ENCODE measurements around the gene VPS16.

Gene VPS16

GRCh38 chr20:2836035-2836434 lies 4.5 kb upstream of the VPS16 start:
- Histone ChIP-seq H3K9ac (ENCODE audit: low read depth, low read length) (no peak overlapping the region), H3K36me3 (ENCODE audit: insufficient read depth, low read length) (no peaks in the 10 kb centered on the region; the same call in 1 of the 2 replicates), H3K9me3 (ENCODE audit: control insufficient read depth, insufficient read depth, low read length) (no peaks in the 10 kb centered on the region), H3K4me1 (ENCODE audit: insufficient read depth, low read length) (no peaks in the 10 kb centered on the region)

DNA sequence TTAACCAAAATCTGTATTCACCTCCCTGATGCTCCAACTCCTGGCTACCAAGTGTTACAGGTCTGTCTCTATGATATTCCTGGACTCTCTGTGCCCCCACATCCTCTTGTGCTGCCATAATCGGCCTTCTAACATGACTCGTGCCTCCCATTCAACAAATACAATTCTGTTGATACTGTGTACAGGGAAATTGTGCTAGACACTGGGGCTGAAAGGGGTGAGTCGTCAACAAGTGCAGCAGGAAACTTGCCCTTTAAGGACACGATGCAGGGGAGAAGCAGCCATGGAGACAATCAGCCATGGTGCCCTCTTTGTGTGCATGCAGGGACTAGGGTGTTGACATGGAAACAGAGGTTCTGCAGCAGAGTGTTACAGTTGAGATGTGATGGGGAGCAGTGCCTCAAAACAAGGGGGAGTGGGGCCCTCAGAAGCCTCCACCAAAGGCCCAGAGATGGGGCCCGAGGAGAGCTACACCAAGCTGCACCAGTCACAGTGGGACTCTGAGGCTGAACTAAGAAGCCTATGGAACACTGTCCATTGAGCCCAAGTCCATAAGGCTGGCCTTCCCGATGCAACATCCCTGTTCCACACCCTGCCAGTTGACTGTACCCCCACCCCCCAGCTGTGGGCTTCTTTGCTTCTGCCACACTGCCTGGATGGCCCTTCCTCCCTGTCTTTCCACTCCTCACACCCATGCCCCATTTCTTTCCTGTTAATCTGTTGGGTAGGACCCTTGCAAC lies 3.2 kb upstream of the VPS16 start:
- Histone ChIP-seq H3K36me3 (ENCODE audit: insufficient read depth, low read length) (no peaks in the 10 kb centered on the region; the same call in 1 of the 2 replicates), H3K9ac (ENCODE audit: low read depth, low read length) (no peak overlapping the region)

GRCh38 chr20:2838170-2838797 lies 2.3 kb upstream of the VPS16 start:
- Histone ChIP-seq H3K9me3 (ENCODE audit: control insufficient read depth, insufficient read depth, low read length) (no peaks in the 10 kb centered on the region), H3K4me1 (ENCODE audit: insufficient read depth, low read length) (no peaks in the 10 kb centered on the region), H3K9ac (ENCODE audit: low read depth, low read length) (no peak overlapping the region), H3K36me3 (ENCODE audit: insufficient read depth, low read length) (no peaks in the 10 kb centered on the region; the same call in 1 of the 2 replicates)

More for the DNA sequence above, 3.2 kb upstream of the VPS16 start:
- H3K9me3 ChIP-seq (ENCODE audit: control insufficient read depth, insufficient read depth, low read length) = no peaks in the 10 kb centered on the region
- H3K4me1 ChIP-seq (ENCODE audit: insufficient read depth, low read length) = no peaks in the 10 kb centered on the region

DNA sequence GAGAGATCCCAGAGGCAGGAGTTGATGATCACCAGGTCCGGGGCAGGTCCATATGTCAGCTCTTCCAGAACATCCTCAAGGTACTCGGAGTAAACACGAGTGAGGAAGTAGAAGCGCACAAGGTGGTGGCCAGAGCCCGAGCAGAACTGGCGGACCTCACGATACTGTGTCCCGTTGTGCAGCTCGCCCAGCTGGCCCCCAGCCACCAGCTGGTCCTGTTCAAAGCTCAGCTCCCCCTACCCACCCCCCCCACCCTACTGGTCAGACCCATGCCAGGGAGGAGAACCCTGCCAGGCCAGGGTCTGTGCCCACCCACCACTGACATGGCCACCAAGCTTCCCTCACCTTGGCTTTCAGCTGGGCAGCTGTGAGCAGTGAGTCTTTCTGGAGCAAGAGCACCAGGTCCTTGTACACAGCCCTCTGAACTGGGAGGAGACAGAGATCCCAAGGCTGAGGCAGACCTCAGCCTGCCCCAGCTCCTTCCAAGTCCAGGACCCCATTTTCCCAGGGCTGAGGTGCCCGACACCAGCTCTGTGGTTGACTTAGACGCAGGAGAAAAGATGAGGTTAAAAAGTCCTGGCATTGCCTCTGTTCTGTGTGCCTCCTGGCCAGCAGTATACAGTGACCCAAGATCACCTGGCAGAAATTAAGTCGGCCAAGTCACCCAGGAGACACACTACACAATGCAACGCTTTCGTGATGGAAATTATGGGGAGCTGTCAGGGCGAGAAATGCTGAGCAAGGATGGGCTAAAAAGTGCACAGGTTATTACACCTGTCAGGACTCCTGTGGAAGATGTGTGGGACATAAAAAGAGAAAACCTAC lies 1.5 kb upstream of the VPS16 start:
- Histone ChIP-seq H3K9ac (ENCODE audit: low read depth, low read length) (no peak overlapping the region), H3K9me3 (ENCODE audit: control insufficient read depth, insufficient read depth, low read length) (no peaks in the 10 kb centered on the region), H3K36me3 (ENCODE audit: insufficient read depth, low read length) (no peaks in the 10 kb centered on the region; the same call in 1 of the 2 replicates)

DNA sequence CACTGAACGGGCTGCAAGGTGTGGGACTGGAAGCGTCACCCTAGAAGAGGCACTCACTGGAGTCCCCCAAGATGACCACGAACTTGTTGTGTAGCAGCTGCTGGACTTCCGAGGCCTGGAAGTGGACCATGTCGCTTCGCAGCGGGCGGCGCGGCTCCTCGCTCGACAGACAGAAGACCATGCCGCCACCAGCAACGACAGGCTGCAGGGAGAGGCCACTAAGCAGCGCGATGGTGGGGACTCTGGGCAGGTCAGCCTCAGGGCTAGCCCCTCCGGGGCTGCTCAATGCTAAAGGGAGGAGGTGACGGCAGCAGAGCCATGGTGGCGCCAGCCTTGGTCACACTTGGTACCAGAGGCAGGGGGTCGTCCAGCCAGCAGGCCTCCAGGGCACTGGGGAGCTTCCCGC lies 810 bp upstream of the VPS16 start:
- H3K9me3 ChIP-seq (ENCODE audit: control insufficient read depth, insufficient read depth, low read length) = no peaks in the 10 kb centered on the region
- H3K9ac ChIP-seq (ENCODE audit: low read depth, low read length) = peak overlapping the region; percentile 82; the same call in 1 of the 2 replicates
- H3K36me3 ChIP-seq (ENCODE audit: insufficient read depth, low read length) = no peaks in the 10 kb centered on the region; the same call in 1 of the 2 replicates
- no peaks in the 10 kb centered on the region for H3K4me1 ChIP-seq (ENCODE audit: insufficient read depth, low read length)

More for the DNA sequence above, 1.5 kb upstream of the VPS16 start:
- H3K4me1 ChIP-seq (ENCODE audit: insufficient read depth, low read length) = no peaks in the 10 kb centered on the region

DNA sequence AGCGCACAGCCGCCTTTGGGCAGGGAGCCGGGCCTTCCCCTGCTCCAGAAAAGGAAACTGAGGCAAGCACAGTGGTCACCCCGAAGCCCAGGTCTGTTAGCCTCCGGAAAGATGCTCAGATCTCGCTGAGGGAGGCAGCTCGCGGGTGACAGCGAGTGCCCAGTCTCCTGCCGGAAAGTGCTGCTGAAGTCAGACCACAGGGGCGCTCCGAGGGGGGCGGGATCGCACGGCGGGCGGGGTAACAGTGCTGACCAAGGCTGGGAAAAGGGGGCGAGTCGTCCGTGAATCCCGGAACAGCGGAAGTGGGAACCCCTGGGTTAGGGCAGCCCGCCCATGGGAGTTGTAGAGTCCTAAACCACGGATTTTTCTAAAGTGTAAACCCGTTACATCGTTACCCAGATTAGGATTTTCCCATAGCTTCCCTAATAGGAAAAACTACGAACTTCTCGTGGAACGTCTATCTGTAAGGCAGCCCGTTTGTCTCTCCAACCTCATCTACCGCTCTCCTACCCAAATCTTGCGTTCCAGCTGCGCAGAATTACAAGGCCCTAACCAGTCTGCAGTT lies 504 bp downstream of the VPS16 start:
- Histone ChIP-seq H3K4me1 (ENCODE audit: insufficient read depth, low read length) (no peaks in the 10 kb centered on the region), H3K9me3 (ENCODE audit: control insufficient read depth, insufficient read depth, low read length) (no peaks in the 10 kb centered on the region), H3K36me3 (ENCODE audit: insufficient read depth, low read length) (no peaks in the 10 kb centered on the region; the same call in 1 of the 2 replicates), H3K9ac (ENCODE audit: low read depth, low read length) (peak overlapping the region; percentile 82)

GRCh38 chr20:2845607-2846006 lies 5.1 kb downstream of the VPS16 start:
- Histone ChIP-seq H3K36me3 (ENCODE audit: insufficient read depth, low read length) (no peaks in the 10 kb centered on the region; the same call in 1 of the 2 replicates), H3K4me1 (ENCODE audit: insufficient read depth, low read length) (no peaks in the 10 kb centered on the region), H3K9ac (ENCODE audit: low read depth, low read length) (no peak overlapping the region), H3K9me3 (ENCODE audit: control insufficient read depth, insufficient read depth, low read length) (no peaks in the 10 kb centered on the region)

DNA sequence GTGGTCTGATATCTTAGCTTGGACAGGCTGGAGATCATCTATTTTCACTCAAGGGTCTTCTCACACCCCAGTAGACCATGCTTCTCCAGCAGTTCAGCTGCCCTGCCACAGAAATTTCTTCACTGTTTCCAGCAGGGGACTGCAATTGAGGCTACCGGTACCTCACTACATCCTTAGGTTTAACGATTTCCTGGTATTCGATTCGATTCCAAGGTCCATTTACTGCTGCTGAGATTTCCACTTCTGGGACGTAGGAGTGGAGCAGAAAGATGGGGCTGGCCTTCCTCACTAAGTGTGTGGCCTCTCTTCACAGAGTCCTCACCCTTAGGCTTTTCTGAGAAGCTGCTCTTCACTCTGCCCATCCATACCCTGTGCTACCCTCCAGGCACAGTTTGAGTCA lies 6.2 kb downstream of the VPS16 start:
- Histone ChIP-seq H3K9me3 (ENCODE audit: control insufficient read depth, insufficient read depth, low read length) (no peaks in the 10 kb centered on the region), H3K36me3 (ENCODE audit: insufficient read depth, low read length) (no peaks in the 10 kb centered on the region; the same call in 1 of the 2 replicates), H3K4me1 (ENCODE audit: insufficient read depth, low read length) (no peaks in the 10 kb centered on the region), H3K9ac (ENCODE audit: low read depth, low read length) (no peak overlapping the region)

DNA sequence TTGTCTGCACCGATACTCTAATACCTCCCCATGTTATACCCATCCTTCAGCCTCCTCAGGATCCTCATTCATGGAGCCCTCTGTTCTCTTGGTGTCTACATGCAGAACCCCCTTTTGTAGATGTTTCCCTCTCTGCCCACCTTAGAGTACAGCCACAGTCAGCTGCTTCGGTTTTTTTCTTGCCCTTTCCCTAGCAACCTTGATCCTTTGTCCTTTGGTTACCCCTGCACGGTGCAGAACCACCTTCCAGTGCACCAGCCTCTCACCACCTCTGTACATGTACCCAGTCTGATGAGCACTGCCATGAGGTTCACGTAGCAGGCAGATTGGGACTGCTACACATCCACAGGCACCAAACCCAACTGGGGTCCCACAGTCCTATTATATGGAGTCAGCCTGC lies 7.3 kb downstream of the VPS16 start:
- Histone ChIP-seq H3K4me1 (ENCODE audit: insufficient read depth, low read length) (no peaks in the 10 kb centered on the region), H3K9ac (ENCODE audit: low read depth, low read length) (no peak overlapping the region), H3K9me3 (ENCODE audit: control insufficient read depth, insufficient read depth, low read length) (no peaks in the 10 kb centered on the region), H3K36me3 (ENCODE audit: insufficient read depth, low read length) (no peaks in the 10 kb centered on the region; the same call in 1 of the 2 replicates)

DNA sequence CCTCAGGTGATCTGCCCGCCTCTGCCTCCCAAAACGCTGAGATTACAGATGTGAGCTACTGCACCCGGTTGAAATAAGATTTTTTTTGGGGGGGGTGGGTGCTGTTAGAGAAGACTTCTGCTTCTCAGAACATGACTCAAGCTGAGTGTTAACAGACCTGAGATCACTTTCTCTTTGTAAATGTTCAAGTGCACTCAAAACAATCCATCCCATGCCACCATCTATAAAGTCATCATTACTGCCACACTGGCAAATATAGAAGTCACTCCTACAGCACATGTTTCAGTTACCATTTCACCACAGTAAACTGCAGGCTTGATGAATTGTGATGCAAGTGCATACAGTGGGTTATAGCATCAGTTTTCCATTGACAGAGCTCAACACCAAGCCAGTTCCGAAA lies 9.0 kb downstream of the VPS16 start:
- Histone ChIP-seq H3K4me1 (ENCODE audit: insufficient read depth, low read length) (no peaks in the 10 kb centered on the region), H3K36me3 (ENCODE audit: insufficient read depth, low read length) (no peaks in the 10 kb centered on the region), H3K9ac (ENCODE audit: low read depth, low read length) (no peak overlapping the region), H3K9me3 (ENCODE audit: control insufficient read depth, insufficient read depth, low read length) (no peaks in the 10 kb centered on the region)

GRCh38 chr20:2851086-2851485 lies 10.5 kb downstream of the VPS16 start:
- no peaks in the 10 kb centered on the region for H3K4me1 ChIP-seq (ENCODE audit: insufficient read depth, low read length)
- H3K9me3 ChIP-seq (ENCODE audit: control insufficient read depth, insufficient read depth, low read length) = no peaks in the 10 kb centered on the region
- no peaks in the 10 kb centered on the region for H3K36me3 ChIP-seq (ENCODE audit: insufficient read depth, low read length)
- H3K9ac ChIP-seq (ENCODE audit: low read depth, low read length) = no peak overlapping the region

- Histone ChIP-seq H3K9me3 (ENCODE audit: control insufficient read depth, insufficient read depth, low read length) (no peaks in the 10 kb centered on the region), H3K4me1 (ENCODE audit: insufficient read depth, low read length) (no peaks in the 10 kb centered on the region), H3K36me3 (ENCODE audit: insufficient read depth, low read length) (no peaks in the 10 kb centered on the region; the same call in 1 of the 2 replicates), H3K9ac (ENCODE audit: low read depth, low read length) (no peak overlapping the region)
Observed at GRCh38 chr20:2858591-2858990, 18.0 kb downstream of the VPS16 start.

DNA sequence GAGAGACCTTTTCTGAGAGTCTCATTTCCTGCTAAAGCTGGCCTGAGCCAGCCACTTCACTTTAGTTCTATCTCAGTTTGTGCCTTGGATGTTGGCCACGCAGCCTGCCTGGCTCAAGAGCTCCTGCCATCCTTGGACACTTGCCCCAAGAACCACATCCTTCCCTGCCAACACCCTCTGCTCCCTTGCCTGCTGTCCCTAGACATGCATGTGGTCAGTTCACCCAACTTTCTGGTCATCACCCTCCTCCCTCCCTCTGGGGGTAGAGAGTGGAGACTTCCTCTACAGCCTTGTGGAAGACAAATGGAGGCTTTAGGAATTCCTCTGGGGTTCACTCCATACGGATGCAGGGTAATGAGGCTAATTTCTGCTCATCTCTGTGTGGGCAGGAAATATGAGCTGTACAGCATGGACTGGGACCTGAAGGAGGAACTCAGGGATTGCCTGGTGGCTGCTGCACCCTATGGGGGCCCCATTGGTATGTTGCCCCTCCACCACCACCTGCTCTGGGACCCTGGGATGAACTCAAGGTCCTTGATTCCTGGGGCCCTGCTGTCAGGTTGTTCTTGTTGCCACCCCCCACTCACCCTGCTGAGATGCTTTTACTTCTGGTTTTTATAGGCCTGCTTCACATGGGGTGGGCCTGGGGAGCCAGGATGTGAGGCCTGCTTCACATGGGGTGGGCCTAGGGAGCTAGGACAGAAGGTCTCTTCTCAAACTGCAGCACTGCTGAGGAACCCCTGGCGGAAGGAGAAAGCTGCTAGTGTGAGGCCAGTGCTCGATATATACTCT lies 19.0 kb downstream of the VPS16 start:
- Histone ChIP-seq H3K9me3 (ENCODE audit: control insufficient read depth, insufficient read depth, low read length) (no peaks in the 10 kb centered on the region), H3K9ac (ENCODE audit: low read depth, low read length) (no peak overlapping the region), H3K4me1 (ENCODE audit: insufficient read depth, low read length) (no peaks in the 10 kb centered on the region), H3K36me3 (ENCODE audit: insufficient read depth, low read length) (no peaks in the 10 kb centered on the region; the same call in 1 of the 2 replicates)
